Parathyroid adenoma (tissue), 2 donors: Measurements from ENCODE around the gene C5orf63.

Experiments
- H2AFZ ChIP-seq: fragments of 300-600 bp; sonication (generic); one replicate; pipeline ENCODE4 v1.7.0; 2017; ENCODE audit warnings: antibody characterized with exemption, mild to moderate bottlenecking
- H3K27ac ChIP-seq: fragments of 300-600 bp; sonication (generic); one replicate; pipeline ENCODE4 v1.7.0; 2017
- H3K27me3 ChIP-seq: fragments of 300-600 bp; sonication (generic); one replicate; pipeline ENCODE4 v1.7.0; 2017; ENCODE audit warnings: low read length; ENCODE audit not compliant: control insufficient read depth, insufficient read depth
- H3K36me3 ChIP-seq: fragments of 300-600 bp; sonication (generic); one replicate; pipeline ENCODE4 v1.7.0; 2017; ENCODE audit warnings: low read length; ENCODE audit not compliant: control insufficient read depth, insufficient read depth
- H3K4me1 ChIP-seq: fragments of 300-600 bp; sonication (generic); one replicate; pipeline ENCODE4 v1.7.0; 2017; ENCODE audit warnings: control low read depth
- H3K4me2 ChIP-seq: fragments of 300-600 bp; sonication (generic); one replicate; pipeline ENCODE4 v1.7.0; 2017; ENCODE audit warnings: low read length
- H3K4me3 ChIP-seq: fragments of 300-600 bp; sonication (generic); one replicate; pipeline ENCODE4 v1.7.0; 2017; ENCODE audit warnings: low read depth, low read length
- H3K79me2 ChIP-seq: fragments of 300-600 bp; sonication (generic); one replicate; pipeline ENCODE4 v1.7.0; 2017; ENCODE audit warnings: control low read depth
- H3K9ac ChIP-seq: fragments of 300-600 bp; sonication (generic); one replicate; pipeline ENCODE4 v1.7.0; 2017; ENCODE audit warnings: mild to moderate bottlenecking
- H3K9me3 ChIP-seq: fragments of 300-600 bp; sonication (generic); one replicate; pipeline ENCODE4 v1.7.0; 2017; ENCODE audit warnings: low read length; ENCODE audit not compliant: control insufficient read depth
- CTCF ChIP-seq: fragments of 300-600 bp; sonication (generic); IDR thresholded peaks from one replicate; pipeline ENCODE4 v1.7.0; 2017; ENCODE audit warnings: antibody characterized with exemption, mild to moderate bottlenecking
- donor health status: primary hyperparathyroidism.

Gene C5orf63

GRCh38 chr5:127003798-127004495 lies 69.4 kb downstream of the C5orf63 start:
- H2AFZ ChIP-seq = no peak overlapping the region
- H3K27ac ChIP-seq = no peak overlapping the region
- TF ChIP-seq CTCF = no peak
- H3K4me1 ChIP-seq = no peaks in the 10 kb centered on the region
- H3K27me3 ChIP-seq = no peaks in the 10 kb centered on the region
- H3K4me2 ChIP-seq = no peak overlapping the region
- no peaks in the 10 kb centered on the region for H3K36me3 ChIP-seq
- no peak overlapping the region for H3K4me3 ChIP-seq
- no peak overlapping the region for H3K9ac ChIP-seq
- H3K9me3 ChIP-seq = no peaks in the 10 kb centered on the region
- H3K79me2 ChIP-seq = no peaks in the 10 kb centered on the region

GRCh38 chr5:127002390-127002789 lies 70.9 kb downstream of the C5orf63 start:
- no peaks in the 10 kb centered on the region for H3K9me3 ChIP-seq
- no peak overlapping the region for H3K27ac ChIP-seq
- H3K4me2 ChIP-seq = no peak overlapping the region
- H3K4me1 ChIP-seq = peaks cover 3% of the 10 kb centered on the region
- TF ChIP-seq CTCF = no peak
- no peak overlapping the region for H3K9ac ChIP-seq
- no peaks in the 10 kb centered on the region for H3K79me2 ChIP-seq
- H3K4me3 ChIP-seq = no peak overlapping the region
- no peak overlapping the region for H2AFZ ChIP-seq
- H3K36me3 ChIP-seq = no peaks in the 10 kb centered on the region
- H3K27me3 ChIP-seq = no peaks in the 10 kb centered on the region

- no peaks in the 10 kb centered on the region for H3K9me3 ChIP-seq
- H3K4me1 ChIP-seq = peaks cover 3% of the 10 kb centered on the region
- H3K4me3 ChIP-seq = no peak overlapping the region
- H3K27me3 ChIP-seq = no peaks in the 10 kb centered on the region
- H2AFZ ChIP-seq = no peak overlapping the region
- no peak overlapping the region for H3K27ac ChIP-seq
- no peak overlapping the region for H3K9ac ChIP-seq
- H3K79me2 ChIP-seq = no peaks in the 10 kb centered on the region
- no peak for TF ChIP-seq CTCF
- no peak overlapping the region for H3K4me2 ChIP-seq
- no peaks in the 10 kb centered on the region for H3K36me3 ChIP-seq
These were observed 71.5 kb downstream of the C5orf63 start for GRCh38 chr5:127001621-127002296.
